Activated CD8-positive, alpha-beta T cell treated with anti-CD3 and anti-CD28 coated beads, Interleukin-2, amount 10 ng/mL, durations not matched to agents 7 days and 5 days (primary cell): ENCODE results near the gene PXT1. TPM values are rescaled to one million over a fixed set of nuclear protein-coding genes. Genes with fewer than 3 reads are reported as not detected.
A peak's percentile ranks its signal among the peaks of the same experiment; 100 is the strongest.
"Not testable (repeated sequence)": the region's sequence is repeated elsewhere in the genome, so short reads cannot be mapped to it uniquely, and the experiment has no call there.

Source experiments
- ATAC-seq: fragments of 150-1000 bp; cut with Tn5 transposase; one replicate; pipeline ENCODE4 v1.10.0; 2021; ENCODE audit warnings: moderate library complexity
- CTCF ChIA-PET: fragments of 350-600 bp; sonication (Branson Sonifier 250); formaldehyde crosslinking; loops from one replicate; lab custom pipeline; 2021; ENCODE audit warnings: antibody characterized with exemption; lab: Charles Lee
- POLR2A ChIA-PET: fragments of 350-600 bp; sonication (Branson Sonifier 250); formaldehyde crosslinking; loops from one replicate; lab custom pipeline; 2021; ENCODE audit warnings: antibody characterized with exemption; lab: Charles Lee
- DNase-seq: peaks from one replicate; pipeline ENCODE4 v3.0.0-alpha.2; 2020
- H3K27ac Mint-ChIP-seq: one replicate; pipeline ENCODE4 v1.8.0; 2021; ENCODE audit warnings: mild to moderate bottlenecking, mixed read lengths
- H3K27me3 Mint-ChIP-seq: one replicate; pipeline ENCODE4 v1.8.0; 2021; ENCODE audit warnings: low read depth, mixed read lengths
- H3K36me3 Mint-ChIP-seq: one replicate; pipeline ENCODE4 v1.8.0; 2021; ENCODE audit warnings: low read depth, mixed read lengths
- H3K4me1 Mint-ChIP-seq: one replicate; pipeline ENCODE4 v1.8.0; 2021; ENCODE audit warnings: low read depth, mixed read lengths
- H3K4me3 Mint-ChIP-seq: one replicate; pipeline ENCODE4 v1.8.0; 2021; ENCODE audit warnings: mild to moderate bottlenecking, mixed read lengths
- H3K9me3 Mint-ChIP-seq: one replicate; pipeline ENCODE4 v1.8.0; 2022; ENCODE audit warnings: mixed read lengths; ENCODE audit not compliant: insufficient read depth
- total RNA-seq, 2 experiments: library from RNA; stranded (reverse); gene quantifications; one replicate each; pipeline ENCODE4 v1.2.3, GENCODE V29; 2021

Gene PXT1
- total RNA-seq, 2 experiments from 2014 or later: 0.16 TPM

- POLR2A ChIA-PET: no interaction called here
- no peaks in the 10 kb centered on the region for H3K27me3 Mint-ChIP-seq
- H3K4me3 Mint-ChIP-seq: no peak overlapping the region
- H3K27ac Mint-ChIP-seq: no peak overlapping the region
- no peaks in the 10 kb centered on the region for H3K36me3 Mint-ChIP-seq
- H3K9me3 Mint-ChIP-seq: no peaks in the 10 kb centered on the region
- no peaks in the 10 kb centered on the region for H3K4me1 Mint-ChIP-seq
- DNase-seq: no peak
- CTCF ChIA-PET: interaction anchor here (1.6 kb wide), 1 partner anchor 66 kb away, joined by 4 read pairs; no protein-coding TSS in a partner anchor
- ATAC-seq: no peak
Measured at GRCh38 chr6:36367743-36368142, 74.9 kb downstream of the PXT1 start.

- H3K9me3 Mint-ChIP-seq: no peaks in the 10 kb centered on the region
- no peak overlapping the region for H3K4me3 Mint-ChIP-seq
- ATAC-seq: no peak
- ChIA-PET CTCF (interaction anchor here (1.5 to 8.0 kb wide), 2 partner anchors 22 to 62 kb away, joined by 6 to 75 read pairs; no protein-coding TSS in a partner anchor), POLR2A (no interaction called here)
- H3K36me3 Mint-ChIP-seq: no peaks in the 10 kb centered on the region
- H3K27ac Mint-ChIP-seq: no peak overlapping the region
- DNase-seq: no peak
- H3K4me1 Mint-ChIP-seq: peaks cover 3% of the 10 kb centered on the region
- no peaks in the 10 kb centered on the region for H3K27me3 Mint-ChIP-seq
Measured at GRCh38 chr6:36364669-36365479, 77.8 kb downstream of the PXT1 start.

- H3K27me3 Mint-ChIP-seq, H3K27ac Mint-ChIP-seq, H3K36me3 Mint-ChIP-seq, ATAC-seq, H3K4me1 Mint-ChIP-seq, POLR2A ChIA-PET, H3K9me3 Mint-ChIP-seq, H3K4me3 Mint-ChIP-seq, DNase-seq: not testable (repeated sequence)
- CTCF ChIA-PET: interaction anchor here (1.5 to 8.0 kb wide), 3 partner anchors 21 to 62 kb away, joined by 6 to 75 read pairs (median 59); no protein-coding TSS in a partner anchor
Measured at GRCh38 chr6:36364061-36364635, 78.5 kb downstream of the PXT1 start.

GRCh38 chr6:36363371-36363752, 79.3 kb downstream of the PXT1 start:
- CTCF ChIA-PET: interaction anchor here (1.0 to 8.0 kb wide), 4 partner anchors 12 to 335 kb away, joined by 3 to 75 read pairs (median 31); partner anchors contain the start of gene MAPK14
- H3K4me3 Mint-ChIP-seq, H3K36me3 Mint-ChIP-seq, H3K27me3 Mint-ChIP-seq, DNase-seq, ATAC-seq, H3K27ac Mint-ChIP-seq, H3K4me1 Mint-ChIP-seq, H3K9me3 Mint-ChIP-seq, POLR2A ChIA-PET: not testable (repeated sequence)

- ATAC-seq (no peak), DNase-seq (no peak)
- POLR2A ChIA-PET: no interaction called here
- H3K27me3 Mint-ChIP-seq: peaks cover 2% of the 10 kb centered on the region
- H3K9me3 Mint-ChIP-seq: no peaks in the 10 kb centered on the region
- no peak overlapping the region for H3K4me3 Mint-ChIP-seq
- CTCF ChIA-PET: interaction anchor here (0.8 to 8.0 kb wide), 6 partner anchors 12 to 335 kb away, joined by 3 to 75 read pairs (median 3); partner anchors contain the start of gene MAPK14
- peaks cover 14% of the 10 kb centered on the region for H3K4me1 Mint-ChIP-seq
- H3K36me3 Mint-ChIP-seq: no peaks in the 10 kb centered on the region
- no peak overlapping the region for H3K27ac Mint-ChIP-seq
Measured at GRCh38 chr6:36362551-36363370, 79.9 kb downstream of the PXT1 start.

- ChIA-PET CTCF (interaction anchor here (0.9 to 8.0 kb wide), 7 partner anchors 11 to 264 kb away, joined by 3 to 75 read pairs (median 4); partner anchors contain the start of gene BNIP5), POLR2A (no interaction called here)
- Mint-ChIP-seq H3K36me3 (no peaks in the 10 kb centered on the region), H3K4me1 (peaks cover 18% of the 10 kb centered on the region), H3K4me3 (no peak overlapping the region), H3K27me3 (peaks cover 7% of the 10 kb centered on the region), H3K9me3 (no peaks in the 10 kb centered on the region), H3K27ac (no peak overlapping the region)
- DNase-seq (no peak), ATAC-seq (no peak)
Measured at GRCh38 chr6:36361071-36361470, 81.6 kb downstream of the PXT1 start.

- Mint-ChIP-seq H3K9me3 (no peaks in the 10 kb centered on the region), H3K4me1 (peaks cover 18% of the 10 kb centered on the region), H3K27ac (no peak overlapping the region), H3K27me3 (peaks cover 8% of the 10 kb centered on the region), H3K36me3 (no peaks in the 10 kb centered on the region), H3K4me3 (no peak overlapping the region)
- ChIA-PET CTCF (interaction anchor here (0.5 to 8.0 kb wide), 17 partner anchors 9 to 332 kb away, joined by 3 to 75 read pairs (median 3); partner anchors contain the start of genes BNIP5 and MAPK14), POLR2A (interaction anchor here (0.6 to 0.7 kb wide), 3 partner anchors 17 to 951 kb away, joined by 3 read pairs; no protein-coding TSS in a partner anchor)
- DNase-seq (peak; percentile 83), ATAC-seq (peak; percentile 89)
Measured at GRCh38 chr6:36360241-36361054, 82.2 kb downstream of the PXT1 start.

GRCh38 chr6:36358226-36358915, 84.3 kb downstream of the PXT1 start:
- Mint-ChIP-seq H3K9me3 (no peaks in the 10 kb centered on the region), H3K4me3 (no peak overlapping the region), H3K36me3 (no peaks in the 10 kb centered on the region), H3K4me1 (peaks cover 18% of the 10 kb centered on the region), H3K27ac (no peak overlapping the region), H3K27me3 (peaks cover 14% of the 10 kb centered on the region)
- DNase-seq (no peak), ATAC-seq (no peak)
- ChIA-PET POLR2A (interaction anchor here (1.2 kb wide), 1 partner anchor 31 kb away, joined by 3 read pairs; no protein-coding TSS in a partner anchor), CTCF (interaction anchor here (0.7 to 8.0 kb wide), 9 partner anchors 12 to 331 kb away, joined by 3 to 75 read pairs (median 5); partner anchors contain the start of gene MAPK14)

- no peak overlapping the region for H3K4me3 Mint-ChIP-seq
- ChIA-PET CTCF (interaction anchor here (1.0 to 8.0 kb wide), 7 partner anchors 12 to 331 kb away, joined by 3 to 75 read pairs (median 5); partner anchors contain the start of gene MAPK14), POLR2A (interaction anchor here (1.2 kb wide), 1 partner anchor 30 kb away, joined by 3 read pairs; no protein-coding TSS in a partner anchor)
- H3K27me3 Mint-ChIP-seq: peaks cover 14% of the 10 kb centered on the region
- ATAC-seq: peak; percentile 34
- peaks cover 18% of the 10 kb centered on the region for H3K4me1 Mint-ChIP-seq
- no peak overlapping the region for H3K27ac Mint-ChIP-seq
- H3K36me3 Mint-ChIP-seq: no peaks in the 10 kb centered on the region
- H3K9me3 Mint-ChIP-seq: no peaks in the 10 kb centered on the region
- DNase-seq: no peak
Measured at GRCh38 chr6:36357872-36358225, 84.8 kb downstream of the PXT1 start.

GRCh38 chr6:36355819-36356218, 86.8 kb downstream of the PXT1 start:
- DNase-seq (no peak), ATAC-seq (no peak)
- H3K27me3 Mint-ChIP-seq: peaks cover 16% of the 10 kb centered on the region
- POLR2A ChIA-PET: no interaction called here
- no peak overlapping the region for H3K27ac Mint-ChIP-seq
- no peaks in the 10 kb centered on the region for H3K36me3 Mint-ChIP-seq
- no peak overlapping the region for H3K4me3 Mint-ChIP-seq
- no peaks in the 10 kb centered on the region for H3K9me3 Mint-ChIP-seq
- CTCF ChIA-PET: interaction anchor here (1.1 to 2.1 kb wide), 3 partner anchors 15 to 328 kb away, joined by 3 to 8 read pairs (median 7); partner anchors contain the start of gene MAPK14
- peaks cover 18% of the 10 kb centered on the region for H3K4me1 Mint-ChIP-seq
